NCI-H1092 (cell line): ENCODE measurements around the gene PARVG.
"Not testable (repeated sequence)": the region's sequence is repeated elsewhere in the genome, so short reads cannot be mapped to it uniquely, and the experiment has no call there.

ENCODE experiments used
- DNase-seq: peaks from one replicate; lab custom pipeline; 2025; lab: John Stamatoyannopoulos, UW

PARVG gene

DNA sequence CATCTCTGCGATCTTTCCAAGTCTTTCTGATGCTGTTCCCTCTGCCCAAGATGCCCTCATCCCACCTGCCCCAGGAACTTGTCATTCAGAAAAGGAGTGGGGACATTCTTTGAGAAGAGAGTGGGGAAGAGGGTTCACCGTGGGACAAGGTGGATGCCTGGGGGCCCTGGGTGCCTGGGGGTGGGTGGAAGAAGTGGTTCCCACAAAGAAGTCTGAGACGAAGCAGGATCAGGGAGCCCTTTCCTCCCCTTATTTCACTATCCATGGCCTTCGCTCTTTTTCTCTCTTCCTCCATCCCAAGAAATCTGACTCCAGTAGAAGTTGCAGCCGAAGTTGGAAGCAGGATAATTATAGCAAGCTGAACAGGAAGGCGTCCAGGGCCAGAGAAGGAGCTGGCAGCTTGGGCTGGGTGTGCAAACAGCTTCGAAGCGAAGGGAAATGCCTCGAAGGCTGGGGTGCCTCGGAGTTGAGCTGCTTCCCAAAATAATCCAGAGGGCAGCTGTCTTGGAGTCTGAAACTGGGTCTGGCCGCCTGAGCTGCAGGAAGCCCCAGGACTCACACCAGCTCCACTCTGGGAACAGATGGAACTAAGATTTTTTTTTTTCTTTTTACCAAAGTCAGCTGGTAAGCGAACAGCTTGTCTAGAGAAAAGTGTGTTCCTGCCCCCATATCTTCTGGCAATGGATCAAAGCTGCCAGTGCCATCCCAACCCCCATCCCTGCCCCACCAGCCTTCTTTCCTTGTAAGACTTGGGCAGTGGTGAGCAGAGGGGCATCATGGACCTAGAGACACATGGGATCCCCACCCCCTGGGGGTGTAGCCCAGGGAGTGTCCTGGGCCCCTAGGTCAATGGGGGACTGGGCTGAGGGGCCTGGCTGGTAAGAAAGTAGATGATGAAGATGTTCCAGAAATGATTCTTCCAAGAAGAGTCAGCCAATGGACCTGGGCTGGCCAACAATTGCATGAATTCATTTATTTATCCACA, 31.5 kb downstream of the PARVG start:
- DNase-seq, result no peak

DNA sequence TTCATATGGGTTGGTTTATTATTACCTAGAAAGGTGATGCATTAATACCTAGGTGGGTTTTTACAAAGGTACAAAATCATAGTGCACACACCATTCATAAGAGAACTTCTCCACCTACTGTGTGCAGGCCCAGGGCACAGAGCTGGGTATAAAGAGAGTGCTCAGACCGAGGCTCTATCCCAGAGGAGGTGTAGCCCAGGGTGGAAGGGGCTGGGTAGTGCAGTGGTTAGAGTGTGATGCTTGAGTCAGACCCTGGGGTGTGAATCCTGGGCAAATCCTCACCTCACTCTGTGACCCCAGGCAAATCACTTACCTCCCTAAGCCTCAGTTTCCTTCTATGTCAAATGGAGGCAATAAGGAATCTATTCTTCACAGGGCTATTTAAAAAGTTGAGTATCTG, 32.2 kb downstream of the PARVG start:
- no peak for DNase-seq

DNA sequence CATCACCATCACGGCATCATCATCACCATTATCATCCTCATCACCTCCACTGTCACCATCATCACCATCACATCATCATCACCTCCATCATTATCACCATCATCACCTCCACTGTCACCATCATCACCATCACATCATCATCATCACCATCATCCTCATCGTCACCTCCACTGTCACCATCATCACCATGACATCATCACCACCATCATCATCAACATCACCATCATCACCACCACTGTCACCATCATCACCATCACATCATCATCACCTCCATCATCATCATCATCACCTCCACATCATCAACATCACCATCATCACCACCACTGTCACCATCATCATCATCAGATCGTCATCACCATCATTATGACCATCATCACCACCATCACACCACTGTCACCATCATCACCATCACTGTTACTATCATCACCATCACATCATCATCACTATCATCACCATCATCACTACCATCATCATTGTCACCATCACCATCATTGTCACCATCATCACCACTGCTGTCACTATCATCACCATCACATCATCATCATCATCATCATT, 32.8 kb downstream of the PARVG start:
- no peak for DNase-seq

DNA sequence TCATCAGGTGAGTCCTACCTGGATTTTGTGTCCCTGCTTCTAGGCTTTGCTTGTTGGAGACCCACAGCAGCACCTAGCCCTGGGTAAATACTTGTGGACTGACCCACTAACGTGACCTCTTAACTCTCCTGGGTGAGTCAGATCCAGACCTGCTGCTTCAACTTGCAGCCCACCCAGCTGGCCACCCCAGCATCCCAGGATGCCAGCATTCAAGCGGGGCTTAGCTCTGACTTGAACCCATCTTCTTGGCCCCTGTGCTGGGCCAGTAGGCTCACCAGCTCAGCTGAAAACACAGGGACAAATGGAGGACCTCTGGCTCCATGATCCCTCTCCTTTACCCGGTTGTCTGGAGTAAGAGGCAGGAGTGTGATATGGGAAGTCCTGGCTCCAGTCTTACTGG, 33.5 kb downstream of the PARVG start:
- DNase-seq, result no peak

DNA sequence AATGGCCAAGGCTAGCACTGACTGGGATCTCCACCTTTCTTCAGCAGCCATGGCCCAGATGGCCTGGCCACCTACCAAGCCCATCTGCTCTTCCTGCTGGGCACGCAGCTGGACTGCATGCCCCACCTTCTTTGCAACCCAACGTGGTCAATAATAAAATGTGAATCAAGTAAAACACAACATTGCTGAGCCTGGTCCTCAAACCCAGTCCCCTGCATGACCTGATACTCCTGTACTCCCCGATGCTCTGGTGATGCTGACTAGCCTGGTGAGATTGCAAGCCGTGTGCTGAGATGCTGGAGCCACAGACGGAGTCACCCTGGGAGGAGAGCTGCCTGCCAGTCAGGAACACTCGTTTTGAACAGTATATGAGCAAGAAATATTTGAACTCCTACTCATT, 34.0 kb downstream of the PARVG start:
- DNase-seq, result no peak

DNA sequence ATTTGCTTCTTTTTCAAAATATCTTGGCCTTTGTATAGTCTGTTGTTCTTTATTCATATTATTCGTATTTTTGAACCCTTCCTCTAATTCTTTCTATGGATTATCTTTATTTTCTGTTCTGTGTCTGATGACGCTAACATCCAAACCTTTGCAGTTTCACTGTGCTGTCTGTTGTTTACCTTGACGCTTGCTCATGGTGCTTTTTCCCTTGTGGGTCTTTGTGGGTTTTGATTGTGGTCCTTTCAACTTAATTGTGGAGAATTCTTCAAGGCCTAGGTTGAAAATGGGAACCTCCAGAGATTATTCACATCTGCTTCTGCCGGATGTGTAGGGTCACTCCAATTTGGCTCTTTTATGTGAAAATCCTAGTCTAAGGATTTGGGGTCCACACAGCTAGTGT, 34.6 kb downstream of the PARVG start:
- DNase-seq, result no peak

DNA sequence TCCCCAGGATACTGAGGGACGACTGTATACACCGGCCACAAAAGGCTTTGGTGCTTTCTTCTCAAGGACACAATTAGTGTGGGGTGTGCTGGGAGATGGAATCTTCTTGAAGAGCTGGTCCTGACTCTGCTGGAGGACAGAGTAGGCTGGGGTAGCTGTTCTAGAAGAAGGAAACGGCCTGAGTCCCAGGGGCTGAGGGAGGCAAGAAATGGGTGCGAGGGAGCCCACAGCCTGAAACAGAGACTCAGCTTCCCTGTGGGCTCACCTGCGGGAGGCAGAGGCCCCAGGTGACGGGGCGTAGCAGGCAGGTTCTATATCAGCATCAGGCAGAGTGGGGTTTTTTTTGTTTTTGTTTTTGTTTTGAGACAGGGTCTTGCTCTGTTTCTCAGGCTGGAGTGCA, 36.6 kb downstream of the PARVG start:
- no peak for DNase-seq

DNA sequence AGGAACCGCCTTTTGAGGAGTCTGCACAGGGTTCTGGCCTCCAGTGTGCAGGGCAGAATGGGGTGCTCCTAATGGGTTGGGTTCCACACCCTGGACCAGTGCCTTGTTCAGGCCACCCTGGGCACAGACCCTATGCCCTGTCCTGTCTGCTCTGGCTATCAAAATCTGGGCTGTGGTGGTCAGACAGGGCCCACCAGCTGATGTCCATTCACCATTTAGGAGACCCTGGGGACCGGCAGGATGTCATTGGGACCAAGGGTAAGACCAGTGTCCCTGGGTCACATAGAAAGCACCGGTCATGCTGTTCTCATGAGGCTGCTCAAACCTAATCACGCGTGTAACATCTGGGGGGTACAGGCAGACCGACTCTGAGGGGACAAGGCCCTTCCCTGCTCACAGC, 37.3 kb downstream of the PARVG start:
- no peak for DNase-seq

DNA sequence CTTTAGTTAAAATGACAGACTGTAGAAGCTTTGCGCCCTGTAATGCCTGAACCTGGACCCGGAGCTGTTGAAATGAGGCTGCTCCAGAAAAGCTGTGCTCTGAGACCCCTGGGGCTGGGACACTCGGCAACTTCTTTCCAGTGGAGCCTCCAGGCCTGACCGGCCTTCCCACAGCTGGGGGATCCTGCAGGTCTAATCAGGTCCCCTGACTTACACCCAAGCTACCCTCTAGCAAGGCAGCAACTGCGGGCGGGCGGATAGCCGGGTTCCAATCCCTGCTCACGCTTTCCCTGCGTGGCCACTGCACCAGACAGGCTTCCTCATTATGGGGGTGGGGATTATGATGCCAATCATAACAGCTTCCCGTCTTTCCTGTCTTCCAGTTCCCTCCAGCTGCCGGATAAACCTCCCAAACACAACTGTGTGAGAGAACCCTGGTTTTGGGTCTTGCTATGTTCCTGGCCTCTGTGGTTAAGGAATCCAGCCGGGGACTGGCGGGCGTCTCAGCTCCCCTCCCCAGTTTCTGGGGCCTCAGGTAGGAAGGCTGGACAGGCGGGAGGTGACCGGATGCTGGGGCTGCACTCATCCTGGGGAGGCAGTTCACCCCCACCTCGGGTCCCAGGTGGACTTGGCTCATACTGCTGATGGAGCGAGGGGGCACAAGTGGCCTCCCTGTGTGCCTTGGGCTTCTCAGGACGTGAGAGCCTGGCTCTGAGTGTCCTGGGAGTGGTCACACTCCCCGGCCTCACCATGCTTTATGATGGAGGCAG, 38.6 kb downstream of the PARVG start:
- no peak for DNase-seq

DNA sequence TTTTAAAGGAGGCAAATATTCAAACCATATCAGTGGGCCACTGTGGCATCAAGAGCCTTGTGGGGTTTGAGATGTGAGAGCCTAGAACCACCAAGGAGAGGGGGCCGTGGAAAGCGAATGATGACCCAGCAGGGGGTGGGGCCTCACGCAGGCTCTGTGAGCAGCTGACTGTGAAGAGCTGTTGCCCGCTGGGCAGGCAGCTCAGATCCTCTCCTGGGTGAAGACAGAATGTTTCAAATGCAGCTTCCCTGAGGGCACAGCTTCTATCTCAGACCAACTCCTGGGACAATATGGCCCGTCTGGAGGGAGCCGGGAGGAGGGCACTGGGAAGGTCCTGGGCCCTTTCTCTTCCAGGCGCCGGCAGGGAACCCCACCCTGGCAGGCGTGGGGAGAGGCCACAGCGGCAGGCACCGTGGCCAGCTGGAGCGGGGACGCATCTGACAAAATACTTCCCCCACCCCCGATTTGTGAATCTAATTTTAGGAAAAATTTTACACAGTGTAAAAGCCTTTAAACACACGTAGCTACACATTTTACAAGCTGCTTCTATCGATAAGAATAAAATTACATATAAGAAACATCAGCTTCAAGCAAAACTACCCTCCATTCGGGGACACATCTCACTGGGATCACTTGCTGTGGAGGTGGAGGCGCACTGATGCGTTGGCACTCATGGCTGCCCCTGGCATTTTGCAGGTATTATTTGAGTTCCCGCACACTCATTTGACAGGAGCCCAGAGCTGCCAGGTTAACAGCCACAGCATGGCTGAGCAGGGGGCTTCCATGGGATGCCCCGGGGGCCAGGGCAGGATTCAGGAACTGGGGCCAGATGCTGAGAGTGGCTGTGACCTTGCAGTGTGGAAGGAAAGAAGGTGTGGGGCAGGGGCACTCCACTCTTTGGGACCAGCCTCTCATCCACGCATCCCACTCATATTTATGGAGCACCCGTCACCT, 40.3 kb downstream of the PARVG start:
- no peak for DNase-seq

DNA sequence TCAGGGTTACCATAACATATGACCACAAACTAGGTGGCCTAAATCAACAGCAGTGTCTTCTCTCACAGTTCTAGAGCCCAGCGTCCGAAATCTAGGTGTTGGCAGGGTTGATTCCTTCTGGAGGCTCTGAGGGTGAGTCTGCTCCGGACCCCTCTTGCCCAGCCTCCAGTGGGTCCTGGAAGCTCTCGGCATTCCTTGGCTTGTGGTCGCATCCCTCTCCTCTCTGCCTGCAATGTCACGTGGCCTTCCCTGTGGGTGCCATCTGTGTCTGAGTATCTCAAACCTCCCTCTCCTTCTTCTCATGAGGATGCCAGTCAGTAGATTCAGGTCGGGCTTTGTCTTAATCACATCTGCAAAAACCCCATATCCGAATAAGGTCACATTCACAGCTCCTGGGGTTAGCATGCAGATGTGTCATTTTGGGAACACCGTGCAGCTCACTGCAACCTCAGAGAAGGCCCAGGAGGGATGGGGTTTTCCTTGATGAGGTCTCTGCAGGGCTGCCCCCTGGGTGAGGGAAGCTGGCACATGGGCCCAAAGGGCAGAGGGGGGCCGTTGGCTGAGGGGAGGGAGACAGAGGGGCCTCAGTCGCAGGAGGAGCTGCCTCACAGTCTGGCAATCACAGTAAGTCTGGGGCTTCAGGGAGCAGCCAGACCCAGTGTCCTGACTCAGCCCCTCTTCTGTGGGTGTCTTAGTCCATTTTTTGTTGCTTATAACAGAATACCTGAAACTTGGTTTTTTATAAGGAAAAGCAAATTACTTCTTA, 41.2 kb downstream of the PARVG start:
- DNase-seq, result no peak

DNA sequence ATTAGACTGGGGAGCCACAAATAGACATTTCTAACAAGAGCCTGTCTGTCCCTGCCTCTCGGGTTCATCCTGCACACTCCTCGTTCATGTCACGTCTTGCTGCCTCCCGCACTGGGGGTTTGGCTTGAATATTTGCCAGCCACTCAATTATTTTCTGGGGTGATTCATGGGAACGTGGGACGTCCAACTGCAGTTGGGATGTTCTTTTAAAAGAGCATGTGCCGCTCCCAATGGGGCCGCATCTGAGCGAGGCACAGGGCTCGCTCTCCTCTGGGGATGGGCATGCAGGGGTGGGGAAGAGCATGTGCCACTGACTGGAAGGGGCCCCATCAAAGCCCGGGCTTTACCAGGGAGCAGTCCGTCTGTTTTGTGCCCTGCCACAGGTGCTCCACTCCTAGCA, 43.4 kb downstream of the PARVG start:
- DNase-seq, result no peak

DNA sequence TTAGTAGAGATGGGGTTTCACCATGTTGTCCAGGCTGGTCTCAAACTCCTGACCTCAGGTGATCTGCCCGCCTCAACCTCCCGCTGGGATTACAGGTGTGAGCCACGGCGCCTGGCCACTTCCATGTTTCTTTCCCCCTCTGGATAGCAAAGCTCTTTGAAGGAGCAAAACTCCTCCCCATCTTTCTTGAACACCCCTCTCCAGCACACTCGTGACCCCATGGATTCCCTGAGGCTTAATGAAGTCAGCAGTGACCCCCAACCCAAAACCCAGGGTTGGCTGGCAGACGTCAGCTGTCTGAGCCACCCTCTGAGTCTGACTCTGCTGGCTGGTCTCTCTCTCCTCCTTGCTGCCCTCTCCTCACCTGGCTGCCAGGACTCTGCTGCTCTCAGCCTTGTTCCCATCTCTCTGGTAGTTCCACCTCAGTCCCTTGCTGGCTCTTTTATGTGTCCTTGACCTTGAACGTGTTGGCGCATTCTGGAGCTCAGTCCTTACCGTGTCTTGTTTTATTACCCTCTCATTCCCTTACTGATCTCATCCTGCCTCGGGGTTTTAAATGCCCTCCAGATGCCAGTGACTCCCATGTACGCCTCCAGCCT, 44.5 kb downstream of the PARVG start:
- DNase-seq, result no peak

DNA sequence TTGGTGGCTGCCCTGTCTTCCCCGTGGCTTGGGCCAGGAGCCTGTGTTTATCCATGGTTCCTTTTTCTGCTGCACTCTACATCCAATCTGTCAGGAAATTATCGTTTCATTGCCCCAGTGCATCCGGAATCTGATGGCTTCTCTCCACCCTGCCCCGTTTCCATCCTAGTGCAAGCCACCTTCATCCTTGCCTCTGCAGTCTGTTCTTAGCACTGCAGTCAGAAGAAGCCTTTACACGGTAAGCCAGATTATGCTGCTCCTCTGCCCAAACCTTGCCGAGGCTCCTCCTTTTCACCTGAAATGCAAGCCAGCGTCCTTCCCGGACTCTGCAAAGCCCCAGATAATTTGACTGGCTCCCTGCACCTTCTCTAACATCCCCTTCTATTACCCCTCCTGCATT, 45.1 kb downstream of the PARVG start:
- DNase-seq, result no peak

DNA sequence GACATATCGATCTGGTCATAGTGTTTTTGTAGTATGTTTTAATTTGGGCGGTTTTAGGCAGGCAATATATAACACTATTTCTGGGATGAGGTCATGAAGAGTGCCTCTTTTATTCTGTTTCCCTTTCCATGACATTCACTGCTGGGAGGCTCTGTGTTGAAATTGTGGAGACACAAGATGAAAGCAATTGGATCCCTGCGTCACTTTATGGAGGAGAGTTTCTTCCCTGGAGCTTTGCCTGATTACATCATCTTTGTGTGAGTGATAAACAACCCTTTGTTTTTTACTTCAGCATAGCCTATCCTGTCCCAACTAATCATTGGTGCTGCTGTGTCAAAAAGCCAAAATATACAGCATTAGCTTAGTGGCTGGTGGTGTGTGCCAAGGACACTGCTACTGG, 48.6 kb downstream of the PARVG start:
- no peak for DNase-seq

DNA sequence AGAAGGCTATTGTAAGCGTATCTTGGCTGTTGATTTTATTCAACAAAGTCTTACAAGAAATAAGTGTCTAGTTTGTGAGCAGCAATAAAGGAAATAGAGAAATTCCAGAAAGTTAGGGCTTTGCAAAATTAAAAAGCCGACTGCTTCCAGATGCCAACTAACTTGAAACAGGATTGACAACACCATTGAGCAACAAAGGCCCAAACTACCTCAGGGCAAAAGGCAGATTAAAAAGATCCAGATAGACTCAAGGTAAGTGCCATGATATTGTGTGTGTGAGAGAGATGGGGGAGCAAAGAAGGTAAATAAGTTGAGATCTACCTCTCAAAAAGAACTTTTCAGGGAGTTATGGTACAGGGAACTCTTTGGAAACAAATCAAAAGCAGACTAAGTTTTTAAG, 49.1 kb downstream of the PARVG start:
- no peak for DNase-seq

DNA sequence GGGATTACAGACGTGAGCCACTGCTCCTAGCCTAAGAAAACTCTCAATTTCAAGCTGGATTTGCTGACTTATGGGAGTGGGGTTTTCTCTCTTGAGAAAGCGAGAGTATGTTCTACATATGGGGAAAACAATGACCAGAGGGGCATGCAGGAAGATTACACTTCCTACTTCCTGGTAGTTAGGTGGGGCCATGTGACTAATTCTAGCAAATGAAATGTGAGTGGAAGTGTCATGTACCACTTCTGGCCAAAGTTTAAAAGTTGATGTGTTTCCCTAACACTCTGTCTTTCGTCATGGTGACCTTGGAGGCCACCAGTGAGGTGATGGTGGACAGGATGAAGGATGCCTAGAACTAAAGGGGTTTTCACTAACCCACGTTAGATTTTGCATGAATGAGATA, 50.5 kb downstream of the PARVG start:
- no peak for DNase-seq

DNA sequence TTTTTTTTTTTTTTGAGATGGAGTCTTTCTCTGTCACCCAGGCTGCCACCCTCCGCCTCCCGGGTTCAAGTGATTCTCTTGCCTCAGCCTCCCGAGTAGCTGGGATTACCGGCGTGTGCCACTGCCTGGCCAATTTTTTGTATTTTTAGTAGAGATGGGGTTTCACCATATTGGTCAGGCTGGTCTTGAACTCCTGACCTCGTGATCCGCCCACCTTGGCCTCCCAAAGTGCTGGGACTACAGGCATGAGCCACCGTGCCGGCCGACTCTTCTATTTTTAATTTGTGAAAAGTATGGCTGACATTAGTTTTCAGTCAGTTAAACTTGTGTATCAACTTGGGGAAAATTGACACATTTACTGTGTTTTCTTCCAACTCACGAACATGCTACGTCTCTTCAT, 53.6 kb downstream of the PARVG start:
- not testable (repeated sequence) for DNase-seq

DNA sequence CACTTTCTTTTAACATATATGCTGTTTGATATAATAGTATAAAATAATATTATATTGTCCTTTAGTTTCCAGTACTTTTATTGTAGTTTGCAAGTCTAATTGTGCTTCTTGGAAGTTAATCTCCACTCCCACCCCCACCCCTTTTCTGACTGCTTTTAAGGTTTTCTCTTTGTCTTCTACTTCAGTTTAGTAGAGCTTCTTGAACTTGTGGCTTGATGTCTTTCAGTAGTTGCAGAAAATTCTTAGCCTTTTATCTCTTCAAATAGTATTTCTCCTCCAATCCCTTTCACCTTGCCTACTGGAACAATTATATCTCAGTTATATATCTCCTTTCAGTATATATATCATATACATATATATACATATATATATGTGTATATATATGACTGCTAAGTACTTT, 56.6 kb downstream of the PARVG start:
- DNase-seq, result no peak

DNA sequence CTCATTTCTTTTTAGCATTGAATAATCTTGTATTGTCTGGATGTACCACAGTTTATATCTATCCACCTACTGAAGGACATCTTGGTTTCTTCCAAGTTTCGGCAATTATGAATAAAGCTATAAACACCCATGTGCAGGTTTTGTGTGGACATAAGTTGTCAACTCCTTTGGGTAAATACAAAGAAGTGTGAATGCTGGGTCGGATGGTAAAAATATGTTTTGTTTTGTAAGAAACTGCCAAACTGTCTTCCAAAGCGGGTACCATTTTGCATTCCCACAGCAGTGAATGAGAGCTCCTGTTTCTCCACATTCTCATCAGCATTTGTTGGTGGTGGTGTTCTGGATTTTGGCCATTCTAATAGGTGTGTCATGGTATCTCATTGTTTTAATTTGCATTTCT, 60.4 kb downstream of the PARVG start:
- DNase-seq, result not testable (repeated sequence)
